ENCODE measurements around the gene MAMDC2. TPM values are rescaled to one million over a fixed set of nuclear protein-coding genes. Genes with fewer than 3 reads are reported as not detected.

Gene MAMDC2
- total RNA-seq, 1 donor from 2014 or later: 4.0 TPM

DNA sequence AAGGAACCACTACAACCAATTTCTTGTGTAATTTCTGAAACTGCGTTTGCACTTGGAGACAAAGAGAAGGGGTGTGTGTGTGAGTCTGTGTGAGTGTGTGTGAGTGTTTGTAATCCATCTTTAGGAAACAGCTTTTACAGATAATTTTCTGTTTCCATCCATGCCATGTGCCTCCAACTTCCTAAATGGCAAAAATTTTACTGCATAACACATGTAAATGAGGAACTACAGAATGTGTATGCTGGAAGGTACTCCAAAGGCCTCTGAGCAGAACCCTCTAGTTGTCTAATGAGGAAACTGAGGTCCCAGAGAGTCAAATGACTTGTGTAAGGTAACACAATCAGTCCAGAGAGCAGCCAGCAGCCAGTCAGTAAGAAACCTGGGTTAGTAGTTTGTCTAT, 20.8 kb downstream of the MAMDC2 start:
- TF ChIP-seq, protein P1, sequence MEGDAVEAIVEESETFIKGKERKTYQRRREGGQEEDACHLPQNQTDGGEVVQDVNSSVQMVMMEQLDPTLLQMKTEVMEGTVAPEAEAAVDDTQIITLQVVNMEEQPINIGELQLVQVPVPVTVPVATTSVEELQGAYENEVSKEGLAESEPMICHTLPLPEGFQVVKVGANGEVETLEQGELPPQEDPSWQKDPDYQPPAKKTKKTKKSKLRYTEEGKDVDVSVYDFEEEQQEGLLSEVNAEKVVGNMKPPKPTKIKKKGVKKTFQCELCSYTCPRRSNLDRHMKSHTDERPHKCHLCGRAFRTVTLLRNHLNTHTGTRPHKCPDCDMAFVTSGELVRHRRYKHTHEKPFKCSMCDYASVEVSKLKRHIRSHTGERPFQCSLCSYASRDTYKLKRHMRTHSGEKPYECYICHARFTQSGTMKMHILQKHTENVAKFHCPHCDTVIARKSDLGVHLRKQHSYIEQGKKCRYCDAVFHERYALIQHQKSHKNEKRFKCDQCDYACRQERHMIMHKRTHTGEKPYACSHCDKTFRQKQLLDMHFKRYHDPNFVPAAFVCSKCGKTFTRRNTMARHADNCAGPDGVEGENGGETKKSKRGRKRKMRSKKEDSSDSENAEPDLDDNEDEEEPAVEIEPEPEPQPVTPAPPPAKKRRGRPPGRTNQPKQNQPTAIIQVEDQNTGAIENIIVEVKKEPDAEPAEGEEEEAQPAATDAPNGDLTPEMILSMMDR (conservative IDR thresholded peaks at IDR 0.05): no peak
- H3K9me3 Mint-ChIP-seq: no peaks in the 10 kb centered on the region
- H3K4me3 Mint-ChIP-seq: no peak overlapping the region
- H3K27me3 Mint-ChIP-seq: peaks cover 14% of the 10 kb centered on the region
- DNase-seq (ENCODE audit: extremely low spot score, unreplicated experiment): no peak
- no peaks in the 10 kb centered on the region for H3K4me1 Mint-ChIP-seq (ENCODE audit: unreplicated experiment)
- H3K27ac Mint-ChIP-seq: no peak overlapping the region
- H3K36me3 Mint-ChIP-seq: no peaks in the 10 kb centered on the region

DNA sequence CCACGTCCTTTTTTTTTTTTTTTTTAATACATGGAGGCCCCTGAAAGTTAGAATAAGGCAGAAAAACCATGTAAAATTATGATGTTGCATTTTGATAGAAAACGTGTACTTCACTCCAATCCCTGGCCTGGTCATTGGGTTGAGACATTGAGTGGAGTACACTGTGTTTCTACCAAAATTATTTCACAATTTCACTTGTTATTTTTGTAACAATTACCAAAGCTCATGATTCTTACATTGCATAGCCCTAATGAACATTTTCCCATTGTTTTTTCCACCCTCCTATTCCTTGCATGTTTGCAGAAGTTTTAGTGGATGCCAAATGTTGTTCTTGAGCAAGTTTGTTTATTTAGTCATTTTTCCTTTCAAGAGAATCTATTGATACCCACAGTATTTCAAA, 21.9 kb downstream of the MAMDC2 start:
- peaks cover 11% of the 10 kb centered on the region for H3K27me3 Mint-ChIP-seq

DNA sequence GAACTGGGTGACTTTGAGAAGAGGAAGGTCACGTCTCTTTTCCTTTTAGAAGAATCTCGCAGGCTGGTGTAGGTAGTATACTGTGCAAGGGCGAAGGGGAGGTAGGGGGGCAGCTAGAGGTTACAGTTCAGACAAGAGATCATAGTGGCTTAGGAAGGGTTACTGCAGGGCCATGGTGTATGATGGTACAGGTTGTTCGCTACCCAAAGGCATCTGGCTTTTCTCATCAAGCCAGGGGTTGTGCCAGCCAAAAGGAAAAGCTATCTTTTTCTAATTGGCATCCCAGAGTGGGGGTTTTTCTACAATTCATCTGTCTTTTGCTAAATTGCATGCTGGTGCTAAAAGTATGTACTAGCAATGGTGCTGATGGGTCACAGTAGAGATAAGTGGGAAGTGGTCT, 22.8 kb downstream of the MAMDC2 start:
- Mint-ChIP-seq H3K4me1 (ENCODE audit: unreplicated experiment) (no peaks in the 10 kb centered on the region), H3K27me3 (peaks cover 11% of the 10 kb centered on the region), H3K4me3 (no peak overlapping the region), H3K36me3 (no peaks in the 10 kb centered on the region), H3K9me3 (no peaks in the 10 kb centered on the region), H3K27ac (no peak overlapping the region)
- DNase-seq (ENCODE audit: extremely low spot score, unreplicated experiment): no peak
- TF ChIP-seq, protein P1 (conservative IDR thresholded peaks at IDR 0.05): no peak

More for the DNA sequence above, 21.9 kb downstream of the MAMDC2 start:
- Mint-ChIP-seq H3K9me3 (no peaks in the 10 kb centered on the region), H3K4me3 (no peak overlapping the region), H3K27ac (no peak overlapping the region), H3K36me3 (no peaks in the 10 kb centered on the region), H3K4me1 (ENCODE audit: unreplicated experiment) (no peaks in the 10 kb centered on the region)
- DNase-seq (ENCODE audit: extremely low spot score, unreplicated experiment): no peak
- TF ChIP-seq, protein P1 (conservative IDR thresholded peaks at IDR 0.05): no peak

DNA sequence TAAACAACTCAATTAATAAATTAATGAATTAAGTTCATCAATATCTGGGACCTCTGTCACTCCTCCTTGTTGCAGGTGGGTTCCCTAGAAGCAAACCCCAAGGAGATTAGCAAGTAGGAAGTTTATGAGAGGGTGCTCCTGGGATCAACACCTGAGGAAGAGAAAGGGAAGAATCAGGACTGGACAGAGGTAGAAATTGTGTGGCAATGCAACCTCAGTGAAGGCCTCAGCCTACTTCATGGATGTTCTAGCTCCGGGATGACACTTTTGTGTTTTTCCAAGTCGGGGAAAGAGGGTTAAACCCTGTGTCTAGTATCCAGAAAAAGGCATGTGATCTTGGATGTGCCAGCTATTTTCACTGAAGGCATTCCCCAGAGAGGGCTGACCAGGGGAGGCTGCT, 23.2 kb downstream of the MAMDC2 start:
- TF ChIP-seq, protein P1 (conservative IDR thresholded peaks at IDR 0.05): no peak
- no peak for DNase-seq (ENCODE audit: extremely low spot score, unreplicated experiment)
- no peaks in the 10 kb centered on the region for H3K36me3 Mint-ChIP-seq
- no peaks in the 10 kb centered on the region for H3K9me3 Mint-ChIP-seq
- H3K4me1 Mint-ChIP-seq (ENCODE audit: unreplicated experiment): no peaks in the 10 kb centered on the region
- H3K27me3 Mint-ChIP-seq: peaks cover 11% of the 10 kb centered on the region
- H3K4me3 Mint-ChIP-seq: no peak overlapping the region
- no peak overlapping the region for H3K27ac Mint-ChIP-seq

DNA sequence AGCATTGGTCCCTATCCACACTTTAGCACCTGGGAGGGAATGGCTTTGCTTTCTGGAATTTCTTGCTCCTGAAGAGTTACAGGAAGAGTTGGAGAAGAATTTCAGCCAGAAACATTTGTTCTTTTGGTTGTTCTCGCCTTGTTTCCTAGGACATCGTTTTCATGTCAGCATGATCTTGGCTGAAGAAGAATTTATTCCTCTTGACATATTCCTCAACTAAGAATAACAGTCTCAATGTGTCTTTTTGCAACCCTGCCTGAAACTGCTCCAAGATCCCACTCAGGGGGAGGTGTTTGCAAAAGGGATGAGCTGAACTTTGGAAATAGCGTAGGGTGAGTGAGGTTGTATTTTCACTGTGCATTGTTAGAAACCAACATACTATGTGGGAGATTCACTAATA, 26.1 kb downstream of the MAMDC2 start:
- Mint-ChIP-seq H3K27me3 (peaks cover 11% of the 10 kb centered on the region), H3K9me3 (no peaks in the 10 kb centered on the region), H3K27ac (no peak overlapping the region), H3K4me3 (no peak overlapping the region), H3K4me1 (ENCODE audit: unreplicated experiment) (peaks cover under 1% of the 10 kb centered on the region), H3K36me3 (no peaks in the 10 kb centered on the region)
- TF ChIP-seq, protein P1 (conservative IDR thresholded peaks at IDR 0.05): no peak
- no peak for DNase-seq (ENCODE audit: extremely low spot score, unreplicated experiment)

DNA sequence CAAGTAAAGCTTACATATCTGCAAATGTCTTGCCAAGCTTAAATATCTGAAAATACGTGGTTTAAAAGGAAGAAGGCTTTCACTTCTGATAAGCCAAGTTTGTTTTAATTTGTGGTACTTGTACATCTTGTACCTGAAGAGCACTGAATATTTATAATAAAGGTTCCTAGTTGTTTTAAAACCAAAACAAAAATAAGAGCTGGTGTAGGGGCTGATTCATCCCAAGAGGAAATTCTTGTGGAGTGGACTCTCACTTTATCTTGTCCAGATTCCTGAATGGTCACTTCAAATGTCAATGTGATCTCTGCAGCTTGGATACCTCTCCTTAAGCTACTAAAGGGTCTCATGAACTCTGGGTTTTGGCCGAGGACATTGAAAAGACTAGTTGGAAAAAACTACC, 29.5 kb downstream of the MAMDC2 start:
- no peak for DNase-seq (ENCODE audit: extremely low spot score, unreplicated experiment)
- Mint-ChIP-seq H3K27me3 (peaks cover 5% of the 10 kb centered on the region), H3K4me1 (ENCODE audit: unreplicated experiment) (peaks cover 7% of the 10 kb centered on the region), H3K4me3 (no peak overlapping the region), H3K36me3 (no peaks in the 10 kb centered on the region), H3K9me3 (no peaks in the 10 kb centered on the region), H3K27ac (no peak overlapping the region)
- TF ChIP-seq, protein P1 (conservative IDR thresholded peaks at IDR 0.05): no peak
